Measurements from ENCODE around the gene ZNF814. TPM values are rescaled to one million over a fixed set of nuclear protein-coding genes. Genes with fewer than 3 reads are reported as not detected.
"Not testable (repeated sequence)": the region's sequence is repeated elsewhere in the genome, so short reads cannot be mapped to it uniquely, and the experiment has no call there.

The ZNF814 gene
- total and polyA plus RNA-seq, 7 donors = 4.2 to 13.3 (median 9.2) TPM

GRCh38 chr19:57888107-57888559 is 704 bp downstream of the ZNF814 start:
- H3K27me3 ChIP-seq = no peaks in the 10 kb centered on the region
- TF ChIP-seq POLR2A (IDR thresholded peaks at IDR 0.05) = no peak
- TF ChIP-seq, protein P1, sequence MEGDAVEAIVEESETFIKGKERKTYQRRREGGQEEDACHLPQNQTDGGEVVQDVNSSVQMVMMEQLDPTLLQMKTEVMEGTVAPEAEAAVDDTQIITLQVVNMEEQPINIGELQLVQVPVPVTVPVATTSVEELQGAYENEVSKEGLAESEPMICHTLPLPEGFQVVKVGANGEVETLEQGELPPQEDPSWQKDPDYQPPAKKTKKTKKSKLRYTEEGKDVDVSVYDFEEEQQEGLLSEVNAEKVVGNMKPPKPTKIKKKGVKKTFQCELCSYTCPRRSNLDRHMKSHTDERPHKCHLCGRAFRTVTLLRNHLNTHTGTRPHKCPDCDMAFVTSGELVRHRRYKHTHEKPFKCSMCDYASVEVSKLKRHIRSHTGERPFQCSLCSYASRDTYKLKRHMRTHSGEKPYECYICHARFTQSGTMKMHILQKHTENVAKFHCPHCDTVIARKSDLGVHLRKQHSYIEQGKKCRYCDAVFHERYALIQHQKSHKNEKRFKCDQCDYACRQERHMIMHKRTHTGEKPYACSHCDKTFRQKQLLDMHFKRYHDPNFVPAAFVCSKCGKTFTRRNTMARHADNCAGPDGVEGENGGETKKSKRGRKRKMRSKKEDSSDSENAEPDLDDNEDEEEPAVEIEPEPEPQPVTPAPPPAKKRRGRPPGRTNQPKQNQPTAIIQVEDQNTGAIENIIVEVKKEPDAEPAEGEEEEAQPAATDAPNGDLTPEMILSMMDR (IDR thresholded peaks at IDR 0.05) = no peak
- peaks cover 0 to 16% (median 11%) of the 10 kb centered on the region in 4 donors for H3K4me1 ChIP-seq
- H3K27ac ChIP-seq = peak overlapping the region; percentile 76 to 84 (median 78)
- intact Hi-C loops (cut with DNase I) = no loop called here
- no peaks in the 10 kb centered on the region for H3K9me3 ChIP-seq
- whole genome bisulfite sequencing, 2 donors = 3 to 11% methylated on average over 8 of the region's 8 CpGs
- no peak for DNase-seq
- H3K4me3 ChIP-seq = peak overlapping the region; percentile 54 to 67 (median 59)
- H3K36me3 ChIP-seq = peaks cover 0 to 16% (median 5%) of the 10 kb centered on the region in 4 donors

- Histone ChIP-seq H3K9me3 (no peaks in the 10 kb centered on the region), H3K27me3 (no peaks in the 10 kb centered on the region), H3K4me1 (peaks cover 0 to 16% (median 11%) of the 10 kb centered on the region in 4 donors), H3K36me3 (peaks cover 0 to 16% (median 5%) of the 10 kb centered on the region in 4 donors), H3K27ac (no peak overlapping the region), H3K4me3 (peak overlapping the region in 1 of 4 donors; percentile 67)
- no peak for DNase-seq
- 8 to 43% methylated on average over 6 of the region's 6 CpGs for WGBS, 2 donors
- TF ChIP-seq POLR2AphosphoS5 (IDR thresholded peaks at IDR 0.05) = no peak
- no peak for TF ChIP-seq POLR2A (IDR thresholded peaks at IDR 0.05)
- TF ChIP-seq, protein P1 (IDR thresholded peaks at IDR 0.05) = no peak
- no peak for TF ChIP-seq EP300 (IDR thresholded peaks at IDR 0.05)
- intact Hi-C loops (cut with DNase I) = no loop called here
Measured at GRCh38 chr19:57887195-57887941, 1.5 kb downstream of the ZNF814 start.

DNA sequence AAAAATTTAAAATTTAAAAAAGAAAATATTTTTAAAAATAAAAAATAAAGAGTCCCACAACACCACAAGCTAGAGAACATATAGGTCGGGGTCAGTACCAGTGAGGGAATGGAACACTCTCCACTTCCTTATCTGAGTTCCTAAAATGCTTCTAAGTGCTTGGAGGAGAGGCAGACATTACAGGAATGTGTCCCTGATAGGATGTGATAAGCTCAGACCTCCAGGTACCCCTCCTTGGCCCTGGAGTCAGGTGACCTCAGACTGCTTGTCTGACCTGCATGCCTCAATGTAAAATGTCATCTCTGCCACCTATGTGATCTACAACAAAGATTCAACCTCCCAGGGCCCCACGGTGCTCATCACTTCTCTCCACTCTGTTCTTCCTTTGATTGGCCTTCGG is 2.8 kb downstream of the ZNF814 start:
- H3K4me1 ChIP-seq = peaks cover 0 to 16% (median 11%) of the 10 kb centered on the region in 4 donors
- no peak overlapping the region for H3K4me3 ChIP-seq
- TF ChIP-seq POLR2A (IDR thresholded peaks at IDR 0.05) (no peak), EP300 (IDR thresholded peaks at IDR 0.05) (no peak), POLR2AphosphoS5 (IDR thresholded peaks at IDR 0.05) (no peak)
- TF ChIP-seq, protein P1 (IDR thresholded peaks at IDR 0.05) = no peak
- H3K27ac ChIP-seq = no peak overlapping the region
- 90 to 97% methylated on average over 3 of the region's 3 CpGs for WGBS, 2 donors
- peaks cover 0 to 16% (median 5%) of the 10 kb centered on the region in 4 donors for H3K36me3 ChIP-seq
- intact Hi-C loops (cut with DNase I) = no loop called here
- no peak for DNase-seq
- H3K27me3 ChIP-seq = no peaks in the 10 kb centered on the region
- H3K9me3 ChIP-seq = no peaks in the 10 kb centered on the region

- H3K9me3 ChIP-seq = peaks cover 20 to 62% (median 50%) of the 10 kb centered on the region in 4 donors
Measured at GRCh38 chr19:57873883-57874799, 14.7 kb downstream of the ZNF814 start.

GRCh38 chr19:57872450-57872849 is 16.4 kb downstream of the ZNF814 start:
- H3K36me3 ChIP-seq = peaks cover 9 to 38% (median 14%) of the 10 kb centered on the region in 4 donors
- no peak for DNase-seq
- no peak for TF ChIP-seq POLR2AphosphoS5 (IDR thresholded peaks at IDR 0.05)
- no peak for TF ChIP-seq EP300 (IDR thresholded peaks at IDR 0.05)
- TF ChIP-seq POLR2A (IDR thresholded peaks at IDR 0.05) = no peak
- TF ChIP-seq, protein P1 (IDR thresholded peaks at IDR 0.05) = no peak
- H3K4me3 ChIP-seq = no peak overlapping the region
- no peaks in the 10 kb centered on the region for H3K27me3 ChIP-seq
- H3K27ac ChIP-seq = no peak overlapping the region
- intact Hi-C loops (cut with DNase I) = no loop called here
- H3K4me1 ChIP-seq = no peaks in the 10 kb centered on the region
- peaks cover 28 to 66% (median 59%) of the 10 kb centered on the region in 4 donors for H3K9me3 ChIP-seq

More at GRCh38 chr19:57873883-57874799, 14.7 kb downstream of the ZNF814 start:
- H3K27me3 ChIP-seq; DNase-seq; H3K4me1 ChIP-seq; intact Hi-C loops (cut with DNase I); H3K27ac ChIP-seq; H3K4me3 ChIP-seq: not testable (repeated sequence)
- H3K36me3 ChIP-seq = peaks cover 0 to 26% (median 7%) of the 10 kb centered on the region in 4 donors
- 96 to 97% methylated on average over 8 of the region's 8 CpGs for WGBS, 2 donors
